Measurements from ENCODE around the gene CDR2L.

The CDR2L gene

DNA sequence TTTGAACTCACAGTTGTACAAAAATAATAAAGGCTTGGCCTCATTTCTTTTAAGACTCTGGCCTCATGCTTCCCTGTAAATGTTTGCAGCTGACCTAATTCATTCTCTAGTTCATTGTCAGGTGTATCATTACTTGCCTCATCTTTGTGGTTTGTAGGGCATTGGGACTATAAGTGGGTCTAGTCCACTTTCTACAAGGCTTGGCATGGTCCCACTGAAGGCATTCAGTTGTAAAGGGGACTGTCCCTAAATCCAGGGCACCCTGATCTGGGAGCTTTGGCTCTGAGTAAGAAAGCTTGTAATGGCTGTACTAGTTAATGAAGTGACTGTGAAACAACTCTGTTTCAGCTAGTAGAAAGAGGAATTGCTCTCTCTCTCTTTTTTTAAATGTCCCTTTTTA is 62.3 kb downstream of the CDR2L start:
- no peaks in the 10 kb centered on the region for H3K27me3 ChIP-seq (replicated peaks; ENCODE audit: control insufficient read depth, insufficient read depth, low read length, poor library complexity, severe bottlenecking)
- H3K4me3 ChIP-seq (ENCODE audit: insufficient read depth, low read depth, low read length, poor library complexity, severe bottlenecking), result no peak overlapping the region
- H3K27ac ChIP-seq (ENCODE audit: insufficient read depth, low read length, poor library complexity, severe bottlenecking), result no peak overlapping the region
- peaks cover 10% of the 10 kb centered on the region for H3K4me1 ChIP-seq (ENCODE audit: control insufficient read depth, insufficient read depth, low read length, poor library complexity, severe bottlenecking)
- peaks cover 25% of the 10 kb centered on the region for H3K36me3 ChIP-seq (ENCODE audit: control insufficient read depth, insufficient read depth, low read length)
- no peaks in the 10 kb centered on the region for H3K9me3 ChIP-seq (ENCODE audit: control insufficient read depth, low read length)
- no peak for DNase-seq

GRCh38 chr17:75051941-75052340 is 64.5 kb downstream of the CDR2L start:
- H3K27ac ChIP-seq (ENCODE audit: insufficient read depth, low read length, poor library complexity, severe bottlenecking), result no peak overlapping the region

More at GRCh38 chr17:75051941-75052340, 64.5 kb downstream of the CDR2L start:
- H3K4me1 ChIP-seq (ENCODE audit: control insufficient read depth, insufficient read depth, low read length, poor library complexity, severe bottlenecking), result peaks cover 10% of the 10 kb centered on the region
- no peak for DNase-seq
- no peaks in the 10 kb centered on the region for H3K9me3 ChIP-seq (ENCODE audit: control insufficient read depth, low read length)
- H3K4me3 ChIP-seq (ENCODE audit: insufficient read depth, low read depth, low read length, poor library complexity, severe bottlenecking), result no peak overlapping the region
- H3K36me3 ChIP-seq (ENCODE audit: control insufficient read depth, insufficient read depth, low read length), result peaks cover 38% of the 10 kb centered on the region
- no peaks in the 10 kb centered on the region for H3K27me3 ChIP-seq (replicated peaks; ENCODE audit: control insufficient read depth, insufficient read depth, low read length, poor library complexity, severe bottlenecking)

All from effector memory CD4-positive, alpha-beta T cell (primary cell).